HL-60 (cell line): Measurements from ENCODE around the gene RXFP4.

Source experiments
- GABPA ChIP-seq: IDR thresholded peaks from 2 replicates; pipeline ENCODE4 v1.6.1; 2012; ENCODE audit warnings: low read depth
- POLR2AphosphoS5 ChIP-seq: IDR thresholded peaks from 2 replicates; pipeline ENCODE4 v1.6.1; 2012; ENCODE audit warnings: low read depth
- SPI1 ChIP-seq: IDR thresholded peaks from 2 replicates; pipeline ENCODE4 v1.6.1; 2012; ENCODE audit warnings: low read depth, mild to moderate bottlenecking, borderline replicate concordance
- TF ChIP-seq, protein P1 (sequence below): IDR thresholded peaks from one replicate; pipeline ENCODE4 v1.5.1; 2011; ENCODE audit warnings: low read length, control low read depth, inconsistent platforms; ENCODE audit not compliant: insufficient read depth
- TF ChIP-seq, protein P2 (sequence below): IDR thresholded peaks from 2 replicates; pipeline ENCODE4 v1.6.1; 2012; ENCODE audit warnings: low read depth; ENCODE audit not compliant: insufficient replicate concordance

DNA sequence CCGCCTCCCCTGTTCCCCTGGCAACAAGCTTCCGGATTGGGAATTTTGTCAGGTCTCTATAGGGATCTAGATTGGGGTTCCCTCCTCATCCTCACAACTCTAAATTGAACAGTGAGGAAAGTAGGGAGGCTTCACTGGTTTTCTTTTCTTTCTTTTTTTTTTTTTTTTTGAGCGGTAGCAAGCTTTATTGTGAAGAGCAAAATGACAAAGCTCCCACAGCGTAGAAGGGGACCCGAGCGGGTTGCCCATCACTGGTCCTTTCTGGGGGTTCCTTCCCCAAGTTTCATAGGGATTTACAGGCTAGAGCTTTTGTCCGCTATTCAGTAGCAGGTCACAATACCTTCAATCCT, 26.6 kb downstream of the RXFP4 start:
- TF ChIP-seq, protein P1, sequence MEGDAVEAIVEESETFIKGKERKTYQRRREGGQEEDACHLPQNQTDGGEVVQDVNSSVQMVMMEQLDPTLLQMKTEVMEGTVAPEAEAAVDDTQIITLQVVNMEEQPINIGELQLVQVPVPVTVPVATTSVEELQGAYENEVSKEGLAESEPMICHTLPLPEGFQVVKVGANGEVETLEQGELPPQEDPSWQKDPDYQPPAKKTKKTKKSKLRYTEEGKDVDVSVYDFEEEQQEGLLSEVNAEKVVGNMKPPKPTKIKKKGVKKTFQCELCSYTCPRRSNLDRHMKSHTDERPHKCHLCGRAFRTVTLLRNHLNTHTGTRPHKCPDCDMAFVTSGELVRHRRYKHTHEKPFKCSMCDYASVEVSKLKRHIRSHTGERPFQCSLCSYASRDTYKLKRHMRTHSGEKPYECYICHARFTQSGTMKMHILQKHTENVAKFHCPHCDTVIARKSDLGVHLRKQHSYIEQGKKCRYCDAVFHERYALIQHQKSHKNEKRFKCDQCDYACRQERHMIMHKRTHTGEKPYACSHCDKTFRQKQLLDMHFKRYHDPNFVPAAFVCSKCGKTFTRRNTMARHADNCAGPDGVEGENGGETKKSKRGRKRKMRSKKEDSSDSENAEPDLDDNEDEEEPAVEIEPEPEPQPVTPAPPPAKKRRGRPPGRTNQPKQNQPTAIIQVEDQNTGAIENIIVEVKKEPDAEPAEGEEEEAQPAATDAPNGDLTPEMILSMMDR: no peak
- no peak for TF ChIP-seq GABPA
- no peak for TF ChIP-seq POLR2AphosphoS5
- TF ChIP-seq, protein P2, sequence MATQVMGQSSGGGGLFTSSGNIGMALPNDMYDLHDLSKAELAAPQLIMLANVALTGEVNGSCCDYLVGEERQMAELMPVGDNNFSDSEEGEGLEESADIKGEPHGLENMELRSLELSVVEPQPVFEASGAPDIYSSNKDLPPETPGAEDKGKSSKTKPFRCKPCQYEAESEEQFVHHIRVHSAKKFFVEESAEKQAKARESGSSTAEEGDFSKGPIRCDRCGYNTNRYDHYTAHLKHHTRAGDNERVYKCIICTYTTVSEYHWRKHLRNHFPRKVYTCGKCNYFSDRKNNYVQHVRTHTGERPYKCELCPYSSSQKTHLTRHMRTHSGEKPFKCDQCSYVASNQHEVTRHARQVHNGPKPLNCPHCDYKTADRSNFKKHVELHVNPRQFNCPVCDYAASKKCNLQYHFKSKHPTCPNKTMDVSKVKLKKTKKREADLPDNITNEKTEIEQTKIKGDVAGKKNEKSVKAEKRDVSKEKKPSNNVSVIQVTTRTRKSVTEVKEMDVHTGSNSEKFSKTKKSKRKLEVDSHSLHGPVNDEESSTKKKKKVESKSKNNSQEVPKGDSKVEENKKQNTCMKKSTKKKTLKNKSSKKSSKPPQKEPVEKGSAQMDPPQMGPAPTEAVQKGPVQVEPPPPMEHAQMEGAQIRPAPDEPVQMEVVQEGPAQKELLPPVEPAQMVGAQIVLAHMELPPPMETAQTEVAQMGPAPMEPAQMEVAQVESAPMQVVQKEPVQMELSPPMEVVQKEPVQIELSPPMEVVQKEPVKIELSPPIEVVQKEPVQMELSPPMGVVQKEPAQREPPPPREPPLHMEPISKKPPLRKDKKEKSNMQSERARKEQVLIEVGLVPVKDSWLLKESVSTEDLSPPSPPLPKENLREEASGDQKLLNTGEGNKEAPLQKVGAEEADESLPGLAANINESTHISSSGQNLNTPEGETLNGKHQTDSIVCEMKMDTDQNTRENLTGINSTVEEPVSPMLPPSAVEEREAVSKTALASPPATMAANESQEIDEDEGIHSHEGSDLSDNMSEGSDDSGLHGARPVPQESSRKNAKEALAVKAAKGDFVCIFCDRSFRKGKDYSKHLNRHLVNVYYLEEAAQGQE: no peak
- no peak for TF ChIP-seq SPI1
